IMR-90 (cell line): ENCODE measurements around the gene TM2D3. TPM values are rescaled to one million over a fixed set of nuclear protein-coding genes. Genes with fewer than 3 reads are reported as not detected.

Experiments
- ATAC-seq: fragments of 200-7000 bp; cut with Tn5 transposase; 2 replicates; pipeline ENCODE4 v1.9.1; 2020; ENCODE audit warnings: low read depth, mild to moderate bottlenecking, moderate library complexity
- BruUV-seq: library from RNA; stranded (reverse); fragments of 400-500 nt; replicated peaks from 2 replicates; lab custom pipeline; 2021; lab: Mats Ljungman, UMichigan
- CTCF ChIA-PET: fragments of 300-600 bp; formaldehyde crosslinking; extraction: SDS; loops from one replicate; lab custom pipeline; 2021; ENCODE audit warnings: antibody characterized with exemption; lab: Yijun Ruan, JAX
- POLR2A ChIA-PET: fragments of 300-600 bp; sonication (Branson Sonifier 250); formaldehyde crosslinking; loops from one replicate; lab custom pipeline; 2022; ENCODE audit warnings: antibody characterized with exemption; ENCODE audit not compliant: unreplicated experiment; lab: Charles Lee
- DNase-seq: peaks from one replicate; pipeline ENCODE4 v3.0.0; 2013
- H2AFZ ChIP-seq: replicated peaks from 2 replicates; pipeline ENCODE3; 2013; ENCODE audit warnings: low read length, mild to moderate bottlenecking; ENCODE audit not compliant: poor library complexity
- H2AK5ac ChIP-seq: 2 replicates; pipeline ENCODE4 v1.6.1; 2013; ENCODE audit warnings: low read depth, low read length, inconsistent platforms
- H2AK9ac ChIP-seq: replicated peaks from 2 replicates; pipeline ENCODE3; 2013; ENCODE audit warnings: mild to moderate bottlenecking, low read depth, low read length, moderate library complexity; ENCODE audit not compliant: poor library complexity
- H2BK120ac ChIP-seq: 2 replicates; pipeline ENCODE4 v1.6.1; 2013; ENCODE audit warnings: low read depth, low read length, inconsistent platforms
- H2BK15ac ChIP-seq: 3 replicates; pipeline ENCODE4 v1.6.1; 2013; ENCODE audit warnings: low read depth, low read length, inconsistent platforms
- H2BK20ac ChIP-seq: 2 replicates; pipeline ENCODE4 v1.6.1; 2013; ENCODE audit warnings: low read depth, mild to moderate bottlenecking, inconsistent platforms, low read length, moderate library complexity
- H2BK5ac ChIP-seq: 2 replicates; pipeline ENCODE4 v1.6.1; 2013; ENCODE audit warnings: mild to moderate bottlenecking, low read depth, low read length, inconsistent platforms; ENCODE audit not compliant: poor library complexity, severe bottlenecking
- H3K14ac ChIP-seq: replicated peaks from 2 replicates; pipeline ENCODE4 v1.6.1; 2013; ENCODE audit warnings: low read depth, low read length, inconsistent platforms
- H3K18ac ChIP-seq: 2 replicates; pipeline ENCODE4 v1.6.1; 2013; ENCODE audit warnings: low read depth, low read length, control low read depth
- H3K23ac ChIP-seq: 2 replicates; pipeline ENCODE4 v1.6.1; 2013; ENCODE audit warnings: low read depth, low read length, inconsistent platforms
- H3K27ac ChIP-seq: 2 replicates; pipeline ENCODE4 v1.5.1; 2013; ENCODE audit warnings: mild to moderate bottlenecking, control low read depth, low read length; ENCODE audit not compliant: insufficient read depth
- H3K27me3 ChIP-seq: 2 replicates; pipeline ENCODE4 v1.6.1; 2013; ENCODE audit warnings: low read length; ENCODE audit not compliant: control insufficient read depth, insufficient read depth
- H3K36me3 ChIP-seq: 2 replicates; pipeline ENCODE4 v1.6.1; 2013; ENCODE audit warnings: low read length, mixed read lengths; ENCODE audit not compliant: control insufficient read depth, insufficient read depth
- H3K4ac ChIP-seq: 2 replicates; pipeline ENCODE4 v1.6.1; 2013; ENCODE audit warnings: low read depth, low read length, inconsistent platforms
- H3K4me1 ChIP-seq: 2 replicates; pipeline ENCODE4 v1.6.1; 2013; ENCODE audit warnings: low read length, mixed read lengths; ENCODE audit not compliant: control insufficient read depth, insufficient read depth
- H3K4me2 ChIP-seq: 2 replicates; pipeline ENCODE4 v1.6.1; 2013; ENCODE audit warnings: low read depth, mild to moderate bottlenecking, control low read depth, low read length, moderate library complexity
- H3K4me3 ChIP-seq: 2 replicates; pipeline ENCODE4 v1.5.1; 2013; ENCODE audit warnings: low read depth, mild to moderate bottlenecking, control low read depth, low read length, moderate library complexity; ENCODE audit not compliant: insufficient read depth
- H3K56ac ChIP-seq: 2 replicates; pipeline ENCODE4 v1.6.1; 2013; ENCODE audit warnings: low read length, inconsistent platforms; ENCODE audit not compliant: insufficient read depth; ENCODE audit errors: extremely low read depth
- H3K79me1 ChIP-seq, 2 experiments: 2 replicates each; pipeline ENCODE4 v1.6.1; 2013; ENCODE audit warnings: low read length in 2 of 2, inconsistent platforms in 1 of 2, low read depth in 1 of 2
- H3K9ac ChIP-seq: 2 replicates; pipeline ENCODE4 v1.6.1; 2013; ENCODE audit warnings: low read depth, low read length, control low read depth
- H3K9me1 ChIP-seq: 2 replicates; pipeline ENCODE4 v1.6.1; 2013; ENCODE audit warnings: low read length, inconsistent platforms; ENCODE audit not compliant: insufficient read depth
- H3K9me3 ChIP-seq: 2 replicates; pipeline ENCODE4 v1.6.1; 2013; ENCODE audit warnings: low read length; ENCODE audit not compliant: control insufficient read depth, insufficient read depth
- H4K20me1 ChIP-seq: 2 replicates; pipeline ENCODE4 v1.6.1; 2013; ENCODE audit warnings: low read length, inconsistent platforms; ENCODE audit not compliant: insufficient read depth
- H4K5ac ChIP-seq: 2 replicates; pipeline ENCODE4 v1.6.1; 2013; ENCODE audit warnings: mild to moderate bottlenecking, low read depth, low read length, control low read depth
- H4K8ac ChIP-seq, 2 experiments: 2 replicates each; pipeline ENCODE4 v1.6.1; 2013; ENCODE audit warnings: low read depth in 2 of 2, low read length in 2 of 2, control low read depth in 1 of 2, inconsistent platforms in 1 of 2
- H4K91ac ChIP-seq: 2 replicates; pipeline ENCODE4 v1.6.1; 2013; ENCODE audit warnings: low read depth, low read length, inconsistent platforms; ENCODE audit not compliant: insufficient read depth
- BHLHE40 ChIP-seq: fragments of 150-350 bp; IDR thresholded peaks from 2 replicates; pipeline ENCODE4 v1.6.1; 2016; ENCODE audit warnings: mild to moderate bottlenecking, low read depth, low read length
- RFX5 ChIP-seq: IDR thresholded peaks from 2 replicates; pipeline ENCODE4 v1.8.0; 2012; ENCODE audit warnings: low read depth, mild to moderate bottlenecking, low read length, moderate library complexity
- WGBS, 2 experiments: methylation state at CpG; one replicate each; pipeline versions ENCODE4 v1.1.5 to v1.1.7; 2013; ENCODE audit warnings: missing lambda C conversion rate in 2 of 2; ENCODE audit not compliant: insufficient read length in 1 of 2; ENCODE audit errors: extremely low coverage in 2 of 2; 5-methylcytosine and 5-hydroxymethylcytosine counted together
- dilution Hi-C: fragments of 300-500 bp; cut with HindIII; formaldehyde crosslinking; loops from one replicate; pipeline ENCODE4 v1.14.3; 2018; ENCODE audit warnings: low sequenced_read_pairs; ENCODE audit not compliant: unreplicated experiment
- in situ Hi-C: fragments of 300-500 bp; cut with MboI; formaldehyde crosslinking; loops from 3 replicates; pipeline ENCODE4 v1.14.3; 2019; ENCODE audit warnings: low sequenced_read_pairs, inconsistent platforms, mixed read lengths
- intact Hi-C: fragments of 100-400 bp; cut with micrococcal nuclease; formaldehyde crosslinking; loops from 2 replicates; pipeline ENCODE4 v1.10.0; 2022
- polyA plus RNA-seq, 3 experiments: library from polyadenylated mRNA; depleted of rRNA; stranded (reverse); fragments of >200 nt; gene quantifications; 2 replicates each; pipeline ENCODE4 v1.2.3, GENCODE V29; 2012; ENCODE audit warnings: low replicate concordance in 1 of 3
- total RNA-seq: library from RNA; depleted of rRNA; stranded (reverse); fragments of >200 nt; gene quantifications from 2 replicates; pipeline ENCODE4 v1.2.3, GENCODE V29; 2012
- TF ChIP-seq, protein P1 (sequence below): fragments of 150-350 bp; IDR thresholded peaks from 2 replicates; pipeline ENCODE4 v1.6.1; 2016; ENCODE audit warnings: low read depth, mild to moderate bottlenecking, low read length, moderate library complexity, borderline replicate concordance

TM2D3 gene
- total and polyA plus RNA-seq, 2 of the 4 experiments (the other 2 are of a cell fraction), result 27.4 to 34.5 TPM

DNA sequence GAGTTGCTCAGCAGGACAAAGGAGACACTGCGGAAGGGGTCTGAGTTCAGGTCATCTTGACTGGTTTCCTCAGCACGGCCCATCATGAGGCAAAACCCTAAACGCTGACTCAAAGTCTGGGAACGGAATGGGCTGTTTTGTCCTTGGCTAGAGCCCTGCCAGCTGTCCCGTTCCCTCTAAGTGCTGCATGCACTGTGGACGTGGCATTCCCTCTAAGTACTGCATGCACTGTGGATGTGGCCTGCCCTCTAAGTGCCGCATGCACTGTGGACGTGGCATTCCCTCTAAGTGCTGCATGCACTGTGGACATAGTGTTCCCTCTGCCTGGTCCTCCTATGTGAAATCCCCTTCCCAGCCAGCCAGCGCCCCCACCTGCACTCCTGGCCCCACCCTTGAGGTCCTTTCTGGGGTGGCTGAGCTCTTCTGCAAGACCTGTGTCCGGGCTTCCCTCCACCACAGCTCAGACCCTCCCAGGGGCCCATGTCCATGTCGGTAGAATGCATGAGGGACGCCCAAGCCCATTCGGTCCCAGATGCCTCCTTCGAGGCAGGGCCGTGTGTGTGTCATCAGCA is 36.7 kb downstream of the TM2D3 start:
- DNase-seq, result no peak
- dilution Hi-C loops, result no loop called here
- Histone ChIP-seq H3K4me3 (no peak overlapping the region), H3K27me3 (peaks cover 1% of the 10 kb centered on the region; the same call in 1 of the 2 replicates), H3K56ac (no peak overlapping the region), H3K9me1 (0 out of 2 replicates have a peak, but pooled peaks cover 2% of the 10 kb centered on the region), H2BK120ac (no peak overlapping the region), H3K79me1 (no peaks in the 10 kb centered on the region), H3K27ac (no peak overlapping the region), H4K8ac (no peak overlapping the region; a peak in 1 of 4 replicates), H2BK15ac (no peak overlapping the region), H2BK5ac (no peak overlapping the region), H4K20me1 (no peaks in the 10 kb centered on the region), H2AK9ac (no peak overlapping the region), H3K4me1 (peaks cover 3% of the 10 kb centered on the region), H3K9ac (no peak overlapping the region), H2BK20ac (no peak overlapping the region), H3K4ac (no peak overlapping the region), H3K14ac (no peak overlapping the region), H3K36me3 (no peaks in the 10 kb centered on the region), H2AFZ (peak overlapping the region; percentile 85), H3K4me2 (no peak overlapping the region; the same call in 1 of the 2 replicates), H3K18ac (no peak overlapping the region), H2AK5ac (no peak overlapping the region), H3K9me3 (no peaks in the 10 kb centered on the region), H4K5ac (no peak overlapping the region), H4K91ac (no peak overlapping the region; the same call in 1 of the 2 replicates), H3K23ac (no peak overlapping the region)
- ChIA-PET POLR2A (no interaction called here), CTCF (no interaction called here)
- peak; percentile 16; the same call in 1 of the 2 replicates for ATAC-seq
- no TSS peak for BruUV-seq
- intact Hi-C loops, result no loop called here
- TF ChIP-seq, protein P1, sequence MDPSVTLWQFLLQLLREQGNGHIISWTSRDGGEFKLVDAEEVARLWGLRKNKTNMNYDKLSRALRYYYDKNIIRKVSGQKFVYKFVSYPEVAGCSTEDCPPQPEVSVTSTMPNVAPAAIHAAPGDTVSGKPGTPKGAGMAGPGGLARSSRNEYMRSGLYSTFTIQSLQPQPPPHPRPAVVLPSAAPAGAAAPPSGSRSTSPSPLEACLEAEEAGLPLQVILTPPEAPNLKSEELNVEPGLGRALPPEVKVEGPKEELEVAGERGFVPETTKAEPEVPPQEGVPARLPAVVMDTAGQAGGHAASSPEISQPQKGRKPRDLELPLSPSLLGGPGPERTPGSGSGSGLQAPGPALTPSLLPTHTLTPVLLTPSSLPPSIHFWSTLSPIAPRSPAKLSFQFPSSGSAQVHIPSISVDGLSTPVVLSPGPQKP, result no peak
- TF ChIP-seq BHLHE40 (no peak), RFX5 (no peak)
- 57% methylated on average over 10 of the region's 15 CpGs; no CpG with 5 or more reads in 1 of the 2 experiments for WGBS, 2 experiments
- in situ Hi-C loops, result no loop called here
